ENCODE results near the gene IL16.

DNA sequence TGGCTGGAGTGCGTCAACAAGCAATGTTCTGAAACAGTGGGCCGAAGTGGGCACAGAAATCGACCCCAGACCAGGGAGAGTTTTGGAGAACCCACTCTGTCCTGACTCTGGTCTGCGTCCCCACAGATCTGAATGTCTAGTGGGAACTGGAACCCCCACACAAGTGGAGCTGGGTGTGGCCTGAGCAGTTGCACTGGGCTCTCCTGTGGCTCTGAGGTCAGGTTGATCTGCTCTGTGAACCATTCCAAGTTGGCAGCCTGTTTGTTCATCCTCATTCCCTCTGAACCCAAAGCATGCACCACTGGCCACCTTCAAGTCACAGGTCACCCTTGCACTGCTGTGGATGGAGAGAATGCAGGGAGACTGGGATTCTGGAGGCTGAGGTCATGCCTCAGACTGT is 66.8 kb downstream of the IL16 start:
- TF ChIP-seq, protein P1, sequence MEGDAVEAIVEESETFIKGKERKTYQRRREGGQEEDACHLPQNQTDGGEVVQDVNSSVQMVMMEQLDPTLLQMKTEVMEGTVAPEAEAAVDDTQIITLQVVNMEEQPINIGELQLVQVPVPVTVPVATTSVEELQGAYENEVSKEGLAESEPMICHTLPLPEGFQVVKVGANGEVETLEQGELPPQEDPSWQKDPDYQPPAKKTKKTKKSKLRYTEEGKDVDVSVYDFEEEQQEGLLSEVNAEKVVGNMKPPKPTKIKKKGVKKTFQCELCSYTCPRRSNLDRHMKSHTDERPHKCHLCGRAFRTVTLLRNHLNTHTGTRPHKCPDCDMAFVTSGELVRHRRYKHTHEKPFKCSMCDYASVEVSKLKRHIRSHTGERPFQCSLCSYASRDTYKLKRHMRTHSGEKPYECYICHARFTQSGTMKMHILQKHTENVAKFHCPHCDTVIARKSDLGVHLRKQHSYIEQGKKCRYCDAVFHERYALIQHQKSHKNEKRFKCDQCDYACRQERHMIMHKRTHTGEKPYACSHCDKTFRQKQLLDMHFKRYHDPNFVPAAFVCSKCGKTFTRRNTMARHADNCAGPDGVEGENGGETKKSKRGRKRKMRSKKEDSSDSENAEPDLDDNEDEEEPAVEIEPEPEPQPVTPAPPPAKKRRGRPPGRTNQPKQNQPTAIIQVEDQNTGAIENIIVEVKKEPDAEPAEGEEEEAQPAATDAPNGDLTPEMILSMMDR (optimal IDR thresholded peaks at IDR 0.05 in 1 of 3, IDR thresholded peaks at IDR 0.05 in 1 of 3, conservative IDR thresholded peaks at IDR 0.05 in 1 of 3; ENCODE audit: extremely low read depth in 1 of 3, insufficient read depth in 2 of 3, low read length in 3 of 3) = no peak
- no peak for TF ChIP-seq EZH2 (IDR thresholded peaks at IDR 0.05; ENCODE audit: low read length)

All from keratinocyte (primary cell).